Measurements from ENCODE around the gene DHRS9.

DNA sequence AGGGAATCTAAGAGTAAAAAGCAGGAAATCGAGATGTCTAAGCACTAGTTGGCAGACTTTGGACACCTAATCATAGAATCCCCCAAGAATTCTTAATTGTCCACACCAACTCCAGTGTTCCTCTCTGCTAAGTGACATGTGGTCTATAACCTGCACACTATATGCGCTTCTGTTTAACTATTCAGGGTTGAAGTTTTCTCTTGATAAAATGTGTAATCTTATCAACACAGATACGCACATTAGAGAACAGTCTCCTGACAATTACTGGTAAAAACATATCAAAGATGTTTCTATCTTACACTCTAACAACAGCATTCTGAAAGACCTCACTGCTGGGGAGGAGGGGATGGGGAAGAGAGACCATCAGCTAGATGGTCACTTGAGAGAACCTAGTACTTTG lies 42.1 kb upstream of the DHRS9 start:
- TF ChIP-seq ZNF8 (CRISPR knock-in tag; IDR thresholded peaks at IDR 0.05) (no peak), PPARA (CRISPR knock-in tag; IDR thresholded peaks at IDR 0.05; ENCODE audit: borderline replicate concordance) (no peak), RARB (CRISPR knock-in tag; IDR thresholded peaks at IDR 0.05) (no peak), GLIS3 (CRISPR knock-in tag; IDR thresholded peaks at IDR 0.05) (no peak), ZNF565 (CRISPR knock-in tag; conservative IDR thresholded peaks at IDR 0.05; ENCODE audit: low read depth) (no peak), ZFP3 (CRISPR knock-in tag; IDR thresholded peaks at IDR 0.05) (no peak), ZC3H10 (CRISPR knock-in tag; IDR thresholded peaks at IDR 0.05) (no peak), ZFP30 (CRISPR knock-in tag; IDR thresholded peaks at IDR 0.05) (no peak), ZNF70 (CRISPR knock-in tag; IDR thresholded peaks at IDR 0.05) (no peak), TCF4 (CRISPR knock-in tag; IDR thresholded peaks at IDR 0.05; ENCODE audit: borderline replicate concordance) (no peak), CREB5 (CRISPR knock-in tag; IDR thresholded peaks at IDR 0.05; ENCODE audit: low read depth) (no peak), ARNTL (CRISPR knock-in tag; IDR thresholded peaks at IDR 0.05; ENCODE audit: borderline replicate concordance, low read depth) (no peak), CSDC2 (CRISPR knock-in tag; IDR thresholded peaks at IDR 0.05) (no peak), PATZ1 (CRISPR knock-in tag; IDR thresholded peaks at IDR 0.05; ENCODE audit: borderline replicate concordance) (no peak)

Measured in SK-N-SH treated with all-trans-retinoic acid at 6 μM for 48 hours (cell line).